ENCODE data around the gene OAS1. TPM values are rescaled to one million over a fixed set of nuclear protein-coding genes. Genes with fewer than 3 reads are reported as not detected.
"Not testable (repeated sequence)": the region's sequence is repeated elsewhere in the genome, so short reads cannot be mapped to it uniquely, and the experiment has no call there.

Gene OAS1
- polyA plus RNA-seq, 3 donors: 11.9 to 14.0 (median 13.5) TPM

- DNase-seq (ENCODE audit: extremely low read depth in 1 of 11, low read depth in 9 of 11, low spot score in 4 of 11): no peak
These were observed 42.0 kb downstream of the OAS1 start for GRCh38 chr12:112948806-112949205.

DNA sequence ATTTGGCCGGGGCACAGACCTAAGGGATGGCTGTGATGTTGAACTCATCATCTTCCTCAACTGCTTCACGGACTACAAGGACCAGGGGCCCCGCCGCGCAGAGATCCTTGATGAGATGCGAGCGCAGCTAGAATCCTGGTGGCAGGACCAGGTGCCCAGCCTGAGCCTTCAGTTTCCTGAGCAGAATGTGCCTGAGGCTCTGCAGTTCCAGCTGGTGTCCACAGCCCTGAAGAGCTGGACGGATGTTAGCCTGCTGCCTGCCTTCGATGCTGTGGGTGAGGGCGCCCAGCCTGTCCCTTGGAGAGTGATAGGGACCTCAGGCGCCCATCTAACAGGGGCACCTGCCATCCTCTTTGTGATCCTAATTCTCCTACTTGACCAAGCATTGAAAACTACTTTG lies 43.9 kb downstream of the OAS1 start:
- DNase-seq (ENCODE audit: extremely low read depth in 1 of 11, low read depth in 9 of 11, low spot score in 4 of 11): no peak

DNA sequence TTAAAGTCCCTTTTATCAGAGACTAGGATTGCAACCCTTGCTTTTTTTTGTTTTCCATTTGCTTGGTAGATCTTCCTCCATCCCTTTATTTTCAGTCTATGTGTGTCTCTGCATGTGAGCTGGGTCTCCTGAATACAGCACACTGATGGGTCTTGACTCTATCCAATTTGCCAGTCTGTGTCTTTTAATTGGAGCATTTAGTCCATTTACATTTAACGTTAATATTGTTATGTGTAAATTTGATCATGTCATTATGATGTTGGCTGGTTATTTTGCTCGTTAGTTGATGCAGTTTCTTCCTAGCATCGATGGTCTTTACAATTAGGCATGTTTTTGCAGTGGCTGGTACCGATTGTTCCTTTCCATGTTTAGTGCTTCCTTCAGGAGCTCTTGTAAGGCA lies 50.4 kb downstream of the OAS1 start:
- DNase-seq (ENCODE audit: extremely low read depth in 1 of 11, low read depth in 9 of 11, low spot score in 4 of 11): not testable (repeated sequence)

DNA sequence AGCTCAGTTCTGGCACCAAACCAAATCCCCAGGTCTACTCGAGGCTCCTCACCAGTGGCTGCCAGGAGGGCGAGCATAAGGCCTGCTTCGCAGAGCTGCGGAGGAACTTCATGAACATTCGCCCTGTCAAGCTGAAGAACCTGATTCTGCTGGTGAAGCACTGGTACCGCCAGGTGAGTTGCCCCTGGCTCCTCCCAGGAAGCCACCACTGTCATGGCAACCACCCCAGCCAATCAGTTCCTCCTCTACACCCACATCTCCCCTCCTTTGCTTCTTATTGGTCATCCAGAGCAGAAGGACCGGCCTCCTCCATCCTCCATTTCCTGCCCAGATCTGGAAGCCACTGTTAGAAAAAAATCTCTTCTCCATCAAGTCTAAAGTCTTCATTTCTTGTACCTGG lies 54.3 kb downstream of the OAS1 start:
- no peak for DNase-seq (ENCODE audit: extremely low read depth in 1 of 11, low read depth in 9 of 11, low spot score in 4 of 11)

DNA sequence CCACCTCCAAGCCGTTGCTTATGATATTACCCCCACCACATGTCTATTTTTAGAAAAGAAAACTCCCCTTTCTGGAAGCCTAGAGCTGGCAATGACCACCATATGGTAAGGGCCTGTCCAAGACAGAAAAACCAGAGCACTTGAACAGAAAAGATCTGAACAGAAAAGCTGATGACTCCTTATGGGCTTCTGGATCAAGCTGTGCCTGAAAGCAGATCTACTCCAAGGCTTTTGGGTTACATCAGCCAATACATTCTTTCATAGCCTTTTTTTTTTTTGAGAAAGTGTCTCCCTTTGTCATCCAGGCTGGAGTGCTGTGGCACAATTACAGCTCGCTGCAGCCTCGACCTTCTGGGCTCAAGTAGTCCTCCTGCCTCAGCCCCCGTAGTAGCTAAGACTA lies 54.8 kb downstream of the OAS1 start:
- DNase-seq (ENCODE audit: extremely low read depth in 1 of 11, low read depth in 9 of 11, low spot score in 4 of 11): no peak

DNA sequence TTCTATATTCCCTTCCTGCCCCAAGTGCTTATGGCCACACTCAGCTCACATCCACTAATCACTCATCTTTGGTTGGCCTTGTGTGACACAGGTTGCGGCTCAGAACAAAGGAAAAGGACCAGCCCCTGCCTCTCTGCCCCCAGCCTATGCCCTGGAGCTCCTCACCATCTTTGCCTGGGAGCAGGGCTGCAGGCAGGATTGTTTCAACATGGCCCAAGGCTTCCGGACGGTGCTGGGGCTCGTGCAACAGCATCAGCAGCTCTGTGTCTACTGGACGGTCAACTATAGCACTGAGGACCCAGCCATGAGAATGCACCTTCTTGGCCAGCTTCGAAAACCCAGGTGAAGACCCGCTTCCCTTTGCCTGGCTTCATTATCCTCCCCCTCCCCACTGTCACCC lies 55.8 kb downstream of the OAS1 start:
- no peak for DNase-seq (ENCODE audit: extremely low read depth in 1 of 11, low read depth in 9 of 11, low spot score in 4 of 11)

- DNase-seq (ENCODE audit: extremely low read depth in 1 of 11, low read depth in 9 of 11, low spot score in 4 of 11): no peak
These were observed 56.6 kb downstream of the OAS1 start for GRCh38 chr12:112963227-112963861.

- no peak for DNase-seq (ENCODE audit: extremely low read depth in 1 of 11, low read depth in 9 of 11, low spot score in 4 of 11)
These were observed 57.4 kb downstream of the OAS1 start for GRCh38 chr12:112964067-112964670.

- no peak for DNase-seq (ENCODE audit: extremely low read depth in 1 of 11, low read depth in 9 of 11, low spot score in 4 of 11)
These were observed 58.2 kb downstream of the OAS1 start for GRCh38 chr12:112964915-112965314.

- DNase-seq (ENCODE audit: extremely low read depth in 1 of 11, low read depth in 9 of 11, low spot score in 4 of 11): no peak
These were observed 58.9 kb downstream of the OAS1 start for GRCh38 chr12:112965643-112966042.

DNA sequence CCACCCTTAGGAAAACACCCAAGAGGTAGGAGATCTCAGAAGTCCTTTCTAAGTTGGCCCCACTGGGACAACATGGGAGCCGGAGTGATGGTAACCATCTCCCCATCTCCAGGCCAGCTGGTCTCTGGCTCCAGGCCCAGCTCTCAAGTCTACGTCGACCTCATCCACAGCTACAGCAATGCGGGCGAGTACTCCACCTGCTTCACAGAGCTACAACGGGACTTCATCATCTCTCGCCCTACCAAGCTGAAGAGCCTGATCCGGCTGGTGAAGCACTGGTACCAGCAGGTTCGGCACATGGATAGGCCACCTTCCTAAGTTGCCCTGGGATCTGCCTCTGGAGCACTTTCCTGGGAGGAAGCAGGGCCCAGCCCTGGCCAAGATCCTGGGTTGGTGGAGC lies 60.5 kb downstream of the OAS1 start:
- no peak for DNase-seq (ENCODE audit: extremely low read depth in 1 of 11, low read depth in 9 of 11, low spot score in 4 of 11)

DNA sequence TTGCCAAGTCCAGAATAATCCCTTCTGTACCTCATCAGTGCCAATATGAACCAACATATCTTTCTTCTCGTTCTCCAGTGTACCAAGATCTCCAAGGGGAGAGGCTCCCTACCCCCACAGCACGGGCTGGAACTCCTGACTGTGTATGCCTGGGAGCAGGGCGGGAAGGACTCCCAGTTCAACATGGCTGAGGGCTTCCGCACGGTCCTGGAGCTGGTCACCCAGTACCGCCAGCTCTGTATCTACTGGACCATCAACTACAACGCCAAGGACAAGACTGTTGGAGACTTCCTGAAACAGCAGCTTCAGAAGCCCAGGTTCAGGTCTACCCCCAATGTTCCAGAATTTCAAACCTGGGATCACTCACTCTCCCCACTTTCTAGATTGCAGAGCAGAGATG lies 61.1 kb downstream of the OAS1 start:
- no peak for DNase-seq (ENCODE audit: extremely low read depth in 1 of 11, low read depth in 9 of 11, low spot score in 4 of 11)

Other genes starting within 250 kb of the OAS1 start
- gene RPH3A, start 115.2 kb upstream of the OAS1 start, polyA plus RNA-seq (ENCODE audit: insufficient read length in 3 of 3): under 1 TPM in 2 of 3 donors, not detected in 1; 0.20 to 0.24 TPM
- gene OAS3, start 31.5 kb downstream of the OAS1 start, polyA plus RNA-seq (ENCODE audit: insufficient read length in 3 of 3): 10 to 100 TPM in 1 of 3 donors, 1 to 10 TPM in 2; 7.2 to 10.4 (median 9.9) TPM
- gene OAS2, start 71.6 kb downstream of the OAS1 start, polyA plus RNA-seq (ENCODE audit: insufficient read length in 3 of 3): 1 to 10 TPM; 5.9 to 7.0 (median 6.6) TPM
- gene DTX1, start 149.8 kb downstream of the OAS1 start, polyA plus RNA-seq (ENCODE audit: insufficient read length in 3 of 3): 10 to 100 TPM; 11.5 to 15.2 (median 13.1) TPM
- 10 to 100 TPM in 1 of 3 donors, 1 to 10 TPM in 2; 6.3 to 27.3 (median 8.2) TPM for gene RASAL1, start 228.8 kb downstream of the OAS1 start, polyA plus RNA-seq (ENCODE audit: insufficient read length in 3 of 3)
- gene CFAP73, start 242.8 kb downstream of the OAS1 start, polyA plus RNA-seq (ENCODE audit: insufficient read length in 3 of 3): 1 to 10 TPM in 2 of 3 donors, under 1 TPM in 1; 0.98 to 3.1 (median 1.2) TPM